IMR-90 (cell line): ENCODE data around the gene DIAPH1. TPM values are rescaled to one million over a fixed set of nuclear protein-coding genes. Genes with fewer than 3 reads are reported as not detected.
A peak's percentile ranks its signal among the peaks of the same experiment; 100 is the strongest.

Experiments used
- ATAC-seq: fragments of 200-7000 bp; cut with Tn5 transposase; 2 replicates; pipeline ENCODE4 v1.9.1; 2020; ENCODE audit warnings: low read depth, mild to moderate bottlenecking, moderate library complexity
- BruUV-seq: library from RNA; stranded (reverse); fragments of 400-500 nt; replicated peaks from 2 replicates; lab custom pipeline; 2021; lab: Mats Ljungman, UMichigan
- CTCF ChIA-PET: fragments of 300-600 bp; formaldehyde crosslinking; extraction: SDS; loops from one replicate; lab custom pipeline; 2021; ENCODE audit warnings: antibody characterized with exemption; lab: Yijun Ruan, JAX
- POLR2A ChIA-PET: fragments of 300-600 bp; sonication (Branson Sonifier 250); formaldehyde crosslinking; loops from one replicate; lab custom pipeline; 2022; ENCODE audit warnings: antibody characterized with exemption; ENCODE audit not compliant: unreplicated experiment; lab: Charles Lee
- DNase-seq: peaks from one replicate; pipeline ENCODE4 v3.0.0; 2013
- H2AFZ ChIP-seq: replicated peaks from 2 replicates; pipeline ENCODE3; 2013; ENCODE audit warnings: low read length, mild to moderate bottlenecking; ENCODE audit not compliant: poor library complexity
- H2AK5ac ChIP-seq: 2 replicates; pipeline ENCODE4 v1.6.1; 2013; ENCODE audit warnings: low read depth, low read length, inconsistent platforms
- H2AK9ac ChIP-seq: replicated peaks from 2 replicates; pipeline ENCODE3; 2013; ENCODE audit warnings: mild to moderate bottlenecking, low read depth, low read length, moderate library complexity; ENCODE audit not compliant: poor library complexity
- H2BK120ac ChIP-seq: 2 replicates; pipeline ENCODE4 v1.6.1; 2013; ENCODE audit warnings: low read depth, low read length, inconsistent platforms
- H2BK15ac ChIP-seq: 3 replicates; pipeline ENCODE4 v1.6.1; 2013; ENCODE audit warnings: low read depth, low read length, inconsistent platforms
- H2BK20ac ChIP-seq: 2 replicates; pipeline ENCODE4 v1.6.1; 2013; ENCODE audit warnings: low read depth, mild to moderate bottlenecking, inconsistent platforms, low read length, moderate library complexity
- H2BK5ac ChIP-seq: 2 replicates; pipeline ENCODE4 v1.6.1; 2013; ENCODE audit warnings: mild to moderate bottlenecking, low read depth, low read length, inconsistent platforms; ENCODE audit not compliant: poor library complexity, severe bottlenecking
- H3K14ac ChIP-seq: replicated peaks from 2 replicates; pipeline ENCODE4 v1.6.1; 2013; ENCODE audit warnings: low read depth, low read length, inconsistent platforms
- H3K18ac ChIP-seq: 2 replicates; pipeline ENCODE4 v1.6.1; 2013; ENCODE audit warnings: low read depth, low read length, control low read depth
- H3K23ac ChIP-seq: 2 replicates; pipeline ENCODE4 v1.6.1; 2013; ENCODE audit warnings: low read depth, low read length, inconsistent platforms
- H3K27ac ChIP-seq: 2 replicates; pipeline ENCODE4 v1.5.1; 2013; ENCODE audit warnings: mild to moderate bottlenecking, control low read depth, low read length; ENCODE audit not compliant: insufficient read depth
- H3K27me3 ChIP-seq: 2 replicates; pipeline ENCODE4 v1.6.1; 2013; ENCODE audit warnings: low read length; ENCODE audit not compliant: control insufficient read depth, insufficient read depth
- H3K36me3 ChIP-seq: 2 replicates; pipeline ENCODE4 v1.6.1; 2013; ENCODE audit warnings: low read length, mixed read lengths; ENCODE audit not compliant: control insufficient read depth, insufficient read depth
- H3K4ac ChIP-seq: 2 replicates; pipeline ENCODE4 v1.6.1; 2013; ENCODE audit warnings: low read depth, low read length, inconsistent platforms
- H3K4me1 ChIP-seq: 2 replicates; pipeline ENCODE4 v1.6.1; 2013; ENCODE audit warnings: low read length, mixed read lengths; ENCODE audit not compliant: control insufficient read depth, insufficient read depth
- H3K4me2 ChIP-seq: 2 replicates; pipeline ENCODE4 v1.6.1; 2013; ENCODE audit warnings: low read depth, mild to moderate bottlenecking, control low read depth, low read length, moderate library complexity
- H3K4me3 ChIP-seq: 2 replicates; pipeline ENCODE4 v1.5.1; 2013; ENCODE audit warnings: low read depth, mild to moderate bottlenecking, control low read depth, low read length, moderate library complexity; ENCODE audit not compliant: insufficient read depth
- H3K56ac ChIP-seq: 2 replicates; pipeline ENCODE4 v1.6.1; 2013; ENCODE audit warnings: low read length, inconsistent platforms; ENCODE audit not compliant: insufficient read depth; ENCODE audit errors: extremely low read depth
- H3K79me1 ChIP-seq, 2 experiments: 2 replicates each; pipeline ENCODE4 v1.6.1; 2013; ENCODE audit warnings: low read length in 2 of 2, inconsistent platforms in 1 of 2, low read depth in 1 of 2
- H3K9ac ChIP-seq: 2 replicates; pipeline ENCODE4 v1.6.1; 2013; ENCODE audit warnings: low read depth, low read length, control low read depth
- H3K9me1 ChIP-seq: 2 replicates; pipeline ENCODE4 v1.6.1; 2013; ENCODE audit warnings: low read length, inconsistent platforms; ENCODE audit not compliant: insufficient read depth
- H3K9me3 ChIP-seq: 2 replicates; pipeline ENCODE4 v1.6.1; 2013; ENCODE audit warnings: low read length; ENCODE audit not compliant: control insufficient read depth, insufficient read depth
- H4K20me1 ChIP-seq: 2 replicates; pipeline ENCODE4 v1.6.1; 2013; ENCODE audit warnings: low read length, inconsistent platforms; ENCODE audit not compliant: insufficient read depth
- H4K5ac ChIP-seq: 2 replicates; pipeline ENCODE4 v1.6.1; 2013; ENCODE audit warnings: mild to moderate bottlenecking, low read depth, low read length, control low read depth
- H4K8ac ChIP-seq, 2 experiments: 2 replicates each; pipeline ENCODE4 v1.6.1; 2013; ENCODE audit warnings: low read depth in 2 of 2, low read length in 2 of 2, control low read depth in 1 of 2, inconsistent platforms in 1 of 2
- H4K91ac ChIP-seq: 2 replicates; pipeline ENCODE4 v1.6.1; 2013; ENCODE audit warnings: low read depth, low read length, inconsistent platforms; ENCODE audit not compliant: insufficient read depth
- RFX5 ChIP-seq: IDR thresholded peaks from 2 replicates; pipeline ENCODE4 v1.8.0; 2012; ENCODE audit warnings: low read depth, mild to moderate bottlenecking, low read length, moderate library complexity
- USF2 ChIP-seq: fragments of 150-350 bp; IDR thresholded peaks from 2 replicates; pipeline ENCODE4 v1.6.1; 2017; ENCODE audit warnings: mild to moderate bottlenecking, antibody characterized with exemption, low read length, low read depth
- WGBS, 2 experiments: methylation state at CpG; one replicate each; pipeline versions ENCODE4 v1.1.5 to v1.1.7; 2013; ENCODE audit warnings: missing lambda C conversion rate in 2 of 2; ENCODE audit not compliant: insufficient read length in 1 of 2; ENCODE audit errors: extremely low coverage in 2 of 2; 5-methylcytosine and 5-hydroxymethylcytosine counted together
- dilution Hi-C: fragments of 300-500 bp; cut with HindIII; formaldehyde crosslinking; loops from one replicate; pipeline ENCODE4 v1.14.3; 2018; ENCODE audit warnings: low sequenced_read_pairs; ENCODE audit not compliant: unreplicated experiment
- in situ Hi-C: fragments of 300-500 bp; cut with MboI; formaldehyde crosslinking; loops from 3 replicates; pipeline ENCODE4 v1.14.3; 2019; ENCODE audit warnings: low sequenced_read_pairs, inconsistent platforms, mixed read lengths
- intact Hi-C: fragments of 100-400 bp; cut with micrococcal nuclease; formaldehyde crosslinking; loops from 2 replicates; pipeline ENCODE4 v1.10.0; 2022
- polyA plus RNA-seq, 3 experiments: library from polyadenylated mRNA; depleted of rRNA; stranded (reverse); fragments of >200 nt; gene quantifications; 2 replicates each; pipeline ENCODE4 v1.2.3, GENCODE V29; 2012; ENCODE audit warnings: low replicate concordance in 1 of 3
- total RNA-seq: library from RNA; depleted of rRNA; stranded (reverse); fragments of >200 nt; gene quantifications from 2 replicates; pipeline ENCODE4 v1.2.3, GENCODE V29; 2012

The DIAPH1 gene
- total and polyA plus RNA-seq, 2 of the 4 experiments (the other 2 are of a cell fraction) = 12.0 to 37.4 TPM

GRCh38 chr5:141496038-141496437, 122.8 kb downstream of the DIAPH1 start:
- Histone ChIP-seq H4K5ac (no peak overlapping the region), H3K23ac (no peak overlapping the region), H2AFZ (no peak overlapping the region), H3K4me2 (no peak overlapping the region), H4K91ac (no peak overlapping the region), H3K27me3 (no peaks in the 10 kb centered on the region), H3K9me3 (no peaks in the 10 kb centered on the region), H3K79me1 (peaks cover 10 to 29% of the 10 kb centered on the region in 2 experiments), H3K56ac (no peak overlapping the region), H2BK5ac (no peak overlapping the region), H3K9me1 (peaks cover 7% of the 10 kb centered on the region; the same call in 1 of the 2 replicates), H2BK15ac (no peak overlapping the region), H2BK20ac (no peak overlapping the region), H3K4me1 (peaks cover 21% of the 10 kb centered on the region), H4K8ac (no peak overlapping the region), H3K18ac (no peak overlapping the region), H3K36me3 (peaks cover 28% of the 10 kb centered on the region), H3K4me3 (no peak overlapping the region), H3K27ac (no peak overlapping the region), H3K4ac (no peak overlapping the region), H2AK9ac (no peak overlapping the region), H3K9ac (no peak overlapping the region), H2BK120ac (no peak overlapping the region), H3K14ac (no peak overlapping the region), H2AK5ac (no peak overlapping the region), H4K20me1 (peaks cover 12% of the 10 kb centered on the region; the same call in 1 of the 2 replicates)
- ATAC-seq = peak; percentile 31
- no peak for DNase-seq
- CTCF ChIA-PET = no interaction called here
- in situ Hi-C loops (no loop called here), dilution Hi-C loops (no loop called here), intact Hi-C loops (no loop called here)
- TF ChIP-seq RFX5 (no peak), USF2 (no peak)
- WGBS, 2 experiments = 80% methylated on average over 1 of the region's 4 CpGs; no CpG with 5 or more reads in 1 of the 2 experiments
- no TSS peak for BruUV-seq
- POLR2A ChIA-PET = no interaction called here
